Activated naive CD8-positive, alpha-beta T cell treated with anti-CD3 and anti-CD28 coated beads for 36 hours (primary cell): ENCODE results near the gene ADCK1. TPM values are rescaled to one million over a fixed set of nuclear protein-coding genes. Genes with fewer than 3 reads are reported as not detected.

Experiments
- total RNA-seq, 2 experiments: library from RNA; stranded (reverse); gene quantifications; one replicate each; pipeline ENCODE4 v1.2.3, GENCODE V29; 2021

ADCK1 gene
- total RNA-seq, 2 experiments from 2014 or later, result 6.6 to 6.8 TPM

Other genes with a start within 250 kb of the ADCK1 start
- gene SPTLC2, start 183.5 kb upstream of the ADCK1 start, total RNA-seq, result 10 to 100 TPM; 30.7 to 36.2 TPM
- 10 to 100 TPM; 18.5 to 22.1 TPM for gene ALKBH1, start 92.1 kb upstream of the ADCK1 start, total RNA-seq
- gene SLIRP, start 92.0 kb upstream of the ADCK1 start, total RNA-seq, result 100 to 1,000 TPM; 182 to 190 TPM
- gene SNW1, start 39.0 kb upstream of the ADCK1 start, total RNA-seq, result 100 to 1,000 TPM; 114 to 117 TPM